ENCODE results near the gene CADM1. TPM values are rescaled to one million over a fixed set of nuclear protein-coding genes. Genes with fewer than 3 reads are reported as not detected.

Gene CADM1
- polyA plus RNA-seq, 1 donor (not counting 4 experiments of a cell fraction or from before 2014, with no cell fraction given): 9.5 TPM

GRCh38 chr11:115244296-115244695, 259.9 kb downstream of the CADM1 start:
- Histone ChIP-seq H4K20me1 (ENCODE audit: control insufficient read depth, extremely low read depth, insufficient read depth, low read length) (no peaks in the 10 kb centered on the region), H3K9me3 (ENCODE audit: control insufficient read depth, low read depth, low read length) (no peaks in the 10 kb centered on the region), H3K27ac (ENCODE audit: control insufficient read depth, insufficient read depth, low read length) (no peak overlapping the region), H3K4me1 (ENCODE audit: control insufficient read depth, extremely low read depth, insufficient read depth, low read length) (no peaks in the 10 kb centered on the region), H3K4me2 (ENCODE audit: control insufficient read depth, extremely low read depth, insufficient read depth, low read depth, low read length) (no peak overlapping the region), H3K27me3 (ENCODE audit: control insufficient read depth, extremely low read depth, insufficient read depth, low read length) (no peaks in the 10 kb centered on the region), H3K4me3 (ENCODE audit: control insufficient read depth in 2 of 3, extremely low read depth in 1 of 3, insufficient read depth in 2 of 3, low read depth in 1 of 3, low read length in 3 of 3) (no peak overlapping the region), H3K79me2 (ENCODE audit: control insufficient read depth, insufficient read depth, low read length) (no peaks in the 10 kb centered on the region), H2AFZ (ENCODE audit: control insufficient read depth, low read length) (no peak overlapping the region), H3K36me3 (ENCODE audit: control insufficient read depth in 2 of 2, extremely low read depth in 1 of 2, insufficient read depth in 2 of 2, low read length in 2 of 2) (no peaks in the 10 kb centered on the region), H3K9me1 (ENCODE audit: control insufficient read depth, extremely low read depth, insufficient read depth, low read length) (no peaks in the 10 kb centered on the region), H3K9ac (ENCODE audit: control insufficient read depth, extremely low read depth, insufficient read depth, low read length) (no peak overlapping the region)
- no peak for FAIRE-seq
- dilution Hi-C loops (cut with MboI; ENCODE audit: extremely low pct_ligation_motif_present, low sequenced_read_pairs): no loop called here
- TF ChIP-seq CTCF (optimal IDR thresholded peaks at IDR 0.05 in 1 of 3, IDR thresholded peaks at IDR 0.05 in 1 of 3, conservative IDR thresholded peaks at IDR 0.05 in 1 of 3; ENCODE audit: extremely low read depth in 1 of 3, insufficient read depth in 2 of 3, low read length in 3 of 3) (no peak), EZH2 (IDR thresholded peaks at IDR 0.05; ENCODE audit: low read length) (no peak)
- no peak for DNase-seq (ENCODE audit: low read depth, low spot score)

DNA sequence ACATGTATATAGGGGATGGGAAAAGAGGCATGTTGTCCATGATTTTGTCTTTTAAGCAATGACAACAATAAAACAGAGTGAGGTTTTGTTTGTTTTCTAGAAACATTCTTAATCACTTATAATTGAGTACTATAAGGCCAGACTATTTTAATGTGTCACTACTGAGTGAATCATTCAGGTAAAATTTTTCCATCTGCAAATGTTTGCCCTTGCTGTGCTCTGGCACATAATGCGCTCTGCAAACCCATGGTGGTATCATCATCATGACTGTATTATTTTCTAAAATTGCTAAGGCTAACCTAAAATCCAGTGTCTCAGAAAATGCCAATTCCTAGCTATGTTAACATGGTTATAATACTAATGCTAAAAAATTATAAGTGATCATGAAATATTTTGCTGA, 261.2 kb downstream of the CADM1 start:
- peaks cover 2% of the 10 kb centered on the region for H3K4me1 ChIP-seq (ENCODE audit: control insufficient read depth, extremely low read depth, insufficient read depth, low read length)
- no peak overlapping the region for H3K27ac ChIP-seq (ENCODE audit: control insufficient read depth, insufficient read depth, low read length)
- DNase-seq (ENCODE audit: low read depth, low spot score): no peak

More for the DNA sequence above, 261.2 kb downstream of the CADM1 start:
- Histone ChIP-seq H3K36me3 (ENCODE audit: control insufficient read depth in 2 of 2, extremely low read depth in 1 of 2, insufficient read depth in 2 of 2, low read length in 2 of 2) (no peaks in the 10 kb centered on the region), H3K4me3 (ENCODE audit: control insufficient read depth in 2 of 3, extremely low read depth in 1 of 3, insufficient read depth in 2 of 3, low read depth in 1 of 3, low read length in 3 of 3) (no peak overlapping the region), H3K27me3 (ENCODE audit: control insufficient read depth, extremely low read depth, insufficient read depth, low read length) (no peaks in the 10 kb centered on the region), H3K9ac (ENCODE audit: control insufficient read depth, extremely low read depth, insufficient read depth, low read length) (no peak overlapping the region), H3K9me3 (ENCODE audit: control insufficient read depth, low read depth, low read length) (no peaks in the 10 kb centered on the region), H4K20me1 (ENCODE audit: control insufficient read depth, extremely low read depth, insufficient read depth, low read length) (no peaks in the 10 kb centered on the region), H3K79me2 (ENCODE audit: control insufficient read depth, insufficient read depth, low read length) (no peaks in the 10 kb centered on the region), H2AFZ (ENCODE audit: control insufficient read depth, low read length) (no peak overlapping the region), H3K4me2 (ENCODE audit: control insufficient read depth, extremely low read depth, insufficient read depth, low read depth, low read length) (no peak overlapping the region), H3K9me1 (ENCODE audit: control insufficient read depth, extremely low read depth, insufficient read depth, low read length) (no peaks in the 10 kb centered on the region)
- TF ChIP-seq CTCF (optimal IDR thresholded peaks at IDR 0.05 in 1 of 3, IDR thresholded peaks at IDR 0.05 in 1 of 3, conservative IDR thresholded peaks at IDR 0.05 in 1 of 3; ENCODE audit: extremely low read depth in 1 of 3, insufficient read depth in 2 of 3, low read length in 3 of 3) (no peak), EZH2 (IDR thresholded peaks at IDR 0.05; ENCODE audit: low read length) (no peak)
- no peak for FAIRE-seq
- dilution Hi-C loops (cut with MboI; ENCODE audit: extremely low pct_ligation_motif_present, low sequenced_read_pairs): no loop called here

Data from keratinocyte (primary cell).